Fibroblast of gingiva (primary cell): ENCODE data around the gene PTPRN2.
"Not testable (repeated sequence)": the region's sequence is repeated elsewhere in the genome, so short reads cannot be mapped to it uniquely, and the experiment has no call there.

ENCODE experiments used
- DNase-seq: peaks from one replicate; pipeline ENCODE4 v3.0.0-alpha.2; 2011; ENCODE audit warnings: low read depth

PTPRN2 gene

GRCh38 chr7:157516911-157517781 lies 1070.5 kb downstream of the PTPRN2 start:
- DNase-seq, result no peak

- DNase-seq, result no peak
Measured at GRCh38 chr7:157516311-157516710, 1071.3 kb downstream of the PTPRN2 start.

- no peak for DNase-seq
Measured at GRCh38 chr7:157515342-157516041, 1072.1 kb downstream of the PTPRN2 start.

GRCh38 chr7:157514746-157515145 lies 1072.9 kb downstream of the PTPRN2 start:
- DNase-seq, result no peak

- no peak for DNase-seq
Measured at GRCh38 chr7:157514306-157514705, 1073.3 kb downstream of the PTPRN2 start.

GRCh38 chr7:157513682-157514081 lies 1073.9 kb downstream of the PTPRN2 start:
- no peak for DNase-seq

- DNase-seq, result no peak
Measured at GRCh38 chr7:157513162-157513621, 1074.4 kb downstream of the PTPRN2 start.

GRCh38 chr7:157509226-157509625 lies 1078.4 kb downstream of the PTPRN2 start:
- no peak for DNase-seq

- no peak for DNase-seq
Measured at GRCh38 chr7:157508477-157508881, 1079.1 kb downstream of the PTPRN2 start.

- DNase-seq, result no peak
Measured at GRCh38 chr7:157507987-157508386, 1079.6 kb downstream of the PTPRN2 start.

- no peak for DNase-seq
Measured at GRCh38 chr7:157506268-157506667, 1081.4 kb downstream of the PTPRN2 start.

GRCh38 chr7:157505646-157506045 lies 1082.0 kb downstream of the PTPRN2 start:
- DNase-seq, result no peak

- DNase-seq, result no peak
Measured at GRCh38 chr7:157503229-157503628, 1084.4 kb downstream of the PTPRN2 start.

GRCh38 chr7:157502701-157503111 lies 1084.9 kb downstream of the PTPRN2 start:
- DNase-seq, result no peak

GRCh38 chr7:157501581-157501980 lies 1086.0 kb downstream of the PTPRN2 start:
- no peak for DNase-seq

- DNase-seq, result not testable (repeated sequence)
Measured at GRCh38 chr7:157500989-157501540, 1086.6 kb downstream of the PTPRN2 start.

GRCh38 chr7:157500171-157500960 lies 1087.3 kb downstream of the PTPRN2 start:
- DNase-seq, result no peak

- DNase-seq, result no peak
Measured at GRCh38 chr7:157499835-157500153, 1087.8 kb downstream of the PTPRN2 start.

- DNase-seq, result no peak
Measured at GRCh38 chr7:157499121-157499834, 1088.3 kb downstream of the PTPRN2 start.

- no peak for DNase-seq
Measured at GRCh38 chr7:157498657-157499056, 1089.0 kb downstream of the PTPRN2 start.
